HG03196 (cell line): ENCODE results near the gene ADD2.

Source experiments
- ATAC-seq: cut with Tn5 transposase; IDR thresholded peaks from one replicate; pipeline ENCODE4 v1.9.1; 2021; ENCODE audit not compliant: unreplicated experiment

Gene ADD2

GRCh38 chr2:70707706-70708105 is 60.3 kb downstream of the ADD2 start:
- no peak for ATAC-seq

GRCh38 chr2:70706026-70706795 is 61.8 kb downstream of the ADD2 start:
- no peak for ATAC-seq

DNA sequence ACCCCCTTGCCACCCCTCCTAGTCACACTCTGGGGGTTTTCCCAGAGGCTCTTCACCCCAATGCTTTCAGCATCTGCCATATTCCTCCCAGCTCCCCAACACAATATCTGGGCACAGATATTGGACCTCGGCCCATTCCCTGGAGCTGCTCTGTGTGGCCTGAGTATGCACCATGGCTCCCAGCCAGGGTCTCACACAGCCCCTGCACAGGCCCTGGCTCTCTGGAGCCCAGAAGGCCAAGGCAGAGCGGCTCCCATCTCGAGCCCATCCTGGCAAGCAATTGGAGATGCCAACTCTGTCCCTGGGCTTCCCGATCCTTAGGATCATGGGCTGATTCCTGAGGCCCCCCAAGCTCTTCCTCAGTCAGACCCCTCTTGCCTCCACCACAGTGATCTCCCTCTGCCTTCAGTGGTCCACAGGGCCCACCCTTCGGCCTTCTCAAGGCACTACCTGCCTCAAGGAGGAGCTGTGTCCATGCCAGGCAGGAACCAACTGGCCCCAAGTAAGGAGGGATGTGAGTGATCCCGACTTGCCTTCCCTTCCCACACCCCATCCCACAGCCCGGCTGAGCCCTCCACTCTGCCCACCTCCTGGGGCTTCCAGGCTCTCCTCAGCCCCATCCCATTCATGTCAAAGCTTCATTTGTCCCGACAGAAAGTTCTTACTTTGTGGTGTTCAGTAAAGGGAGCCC is 62.7 kb downstream of the ADD2 start:
- no peak for ATAC-seq

DNA sequence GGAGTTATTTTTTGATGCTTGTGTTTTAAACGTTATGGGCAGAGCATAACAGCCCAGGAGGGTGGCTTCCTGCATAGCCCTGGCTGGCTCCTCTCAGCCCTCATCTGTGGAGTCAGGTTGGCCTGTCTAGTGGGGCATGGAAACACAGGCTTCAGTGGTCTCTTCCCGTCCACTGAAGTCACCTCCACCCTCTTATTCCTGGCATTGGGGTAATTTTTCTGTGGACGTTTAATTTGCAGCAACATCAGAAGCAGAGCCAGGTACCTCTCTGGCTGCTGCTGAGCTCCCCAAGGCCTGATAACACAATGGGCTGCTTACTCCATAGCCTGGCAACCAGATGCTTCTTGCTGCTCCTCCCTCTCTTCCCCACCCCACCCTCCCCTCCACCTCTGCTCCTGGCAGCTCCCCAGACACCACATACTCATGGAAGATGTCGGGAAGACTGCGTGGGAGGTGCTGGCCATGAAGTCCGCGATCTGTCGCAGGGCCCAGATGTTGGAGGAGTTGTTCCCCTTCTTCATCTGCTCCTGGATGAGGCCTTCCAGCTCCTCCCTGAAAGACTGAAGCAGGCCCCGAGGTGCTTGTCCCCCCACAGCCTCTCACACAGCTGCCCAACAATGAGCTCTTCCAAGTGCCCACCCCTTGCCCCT is 64.0 kb downstream of the ADD2 start:
- no peak for ATAC-seq

GRCh38 chr2:70702711-70703395 is 65.1 kb downstream of the ADD2 start:
- no peak for ATAC-seq

DNA sequence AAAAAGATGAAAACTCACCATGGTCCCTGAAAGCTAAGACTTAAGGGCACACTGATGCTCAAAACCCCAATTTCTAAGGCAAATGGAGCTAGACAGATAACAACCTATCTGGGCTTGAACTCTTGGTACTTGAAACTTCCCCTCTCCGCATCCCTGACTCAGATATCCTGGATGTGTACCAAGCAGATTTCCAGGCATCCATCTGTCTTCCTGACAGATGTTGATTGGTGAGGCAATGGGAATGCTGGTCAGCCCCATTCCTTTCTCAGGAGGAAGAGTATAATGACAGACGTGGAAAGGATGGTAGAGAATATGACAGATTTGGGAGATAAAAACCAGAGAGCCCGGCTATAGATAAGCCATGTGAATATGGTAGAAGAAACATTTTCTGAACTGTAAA is 69.2 kb downstream of the ADD2 start:
- ATAC-seq: no peak

DNA sequence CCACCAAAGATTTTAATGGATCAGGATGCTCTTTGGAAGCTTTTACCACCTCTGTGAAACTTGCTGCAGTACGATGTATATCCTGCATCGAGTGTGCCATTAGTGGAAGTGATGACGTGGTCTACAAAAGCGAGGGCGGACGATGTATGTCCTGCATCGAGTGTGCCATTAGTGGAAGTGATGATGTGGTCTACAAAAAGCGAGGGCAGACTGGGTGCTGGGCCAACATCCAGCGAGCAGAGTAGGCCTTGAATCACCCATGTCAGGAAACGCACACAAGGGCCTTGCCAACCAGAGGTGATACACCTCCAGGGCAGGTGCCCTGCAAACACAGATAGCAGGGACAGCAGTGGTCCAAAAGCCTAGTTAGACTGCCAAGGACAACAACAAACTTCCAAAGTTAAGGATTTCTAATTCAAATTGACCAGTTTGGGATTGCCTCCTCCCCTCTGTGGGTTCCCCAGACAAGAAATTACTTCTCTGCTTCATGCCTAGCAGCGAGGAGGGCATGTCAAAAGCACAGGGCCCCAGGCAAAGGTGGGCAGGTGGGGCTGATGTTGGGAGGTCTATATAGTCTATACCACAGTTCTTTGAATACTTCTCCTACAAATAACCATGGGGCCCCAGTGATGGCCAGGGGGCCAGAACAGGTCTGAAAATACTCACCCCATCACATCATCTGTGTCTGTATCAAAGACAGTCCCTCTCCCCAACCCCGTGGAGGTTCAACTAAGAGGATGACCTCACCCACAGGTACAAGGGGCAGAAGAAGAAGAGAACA is 70.2 kb downstream of the ADD2 start:
- ATAC-seq: no peak

DNA sequence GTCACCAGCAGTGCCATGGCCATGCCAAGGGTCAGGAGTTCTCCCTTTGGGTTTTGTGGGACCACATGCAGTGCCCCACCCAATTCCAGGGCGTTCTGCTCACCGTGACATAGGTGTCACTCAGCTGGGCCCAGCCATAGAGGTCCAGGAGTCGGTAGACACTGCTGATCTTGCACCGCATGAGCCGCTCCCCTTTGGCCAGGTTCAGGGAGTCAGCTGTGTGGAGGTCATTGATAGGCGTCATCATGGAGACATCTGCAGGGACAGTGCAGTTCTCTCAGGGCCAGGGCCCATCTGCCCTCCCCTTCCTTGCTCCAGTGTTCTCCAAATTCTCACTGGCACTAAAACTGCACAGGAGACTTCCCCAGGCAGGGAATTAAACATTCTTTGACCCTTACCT is 71.9 kb downstream of the ADD2 start:
- no peak for ATAC-seq

- no peak for ATAC-seq
These were observed 75.7 kb downstream of the ADD2 start for GRCh38 chr2:70692256-70692655.

DNA sequence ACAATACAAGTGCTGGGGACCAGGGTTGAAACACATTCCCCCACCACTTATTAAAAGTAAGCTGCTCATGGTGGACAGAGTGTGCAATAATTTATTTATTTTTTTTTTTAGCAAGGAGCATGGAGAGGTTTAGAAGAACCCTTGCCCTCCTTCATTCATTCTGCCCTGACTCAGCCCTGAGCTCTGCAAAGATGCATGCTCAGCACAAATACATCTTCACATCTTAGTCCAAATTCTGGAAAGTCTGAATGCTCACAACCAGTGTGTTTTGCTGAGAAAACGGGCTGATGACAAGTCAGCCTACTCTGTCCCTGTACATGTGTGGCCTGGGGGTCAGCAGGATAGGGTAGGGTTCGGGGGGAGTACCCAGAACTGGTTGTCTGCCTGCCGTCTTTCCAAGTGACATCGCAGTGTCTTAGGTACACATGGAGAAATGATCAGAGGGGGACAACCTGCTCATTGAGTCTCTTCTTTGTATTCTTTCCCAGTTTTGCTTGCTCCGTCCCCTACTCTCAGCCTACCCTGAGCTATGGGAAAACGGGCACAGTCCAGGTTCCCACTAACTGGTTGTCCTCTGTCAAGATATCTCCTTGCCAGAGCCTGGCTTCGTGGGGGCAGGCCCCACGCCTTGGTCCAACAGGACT is 76.4 kb downstream of the ADD2 start:
- ATAC-seq: no peak

- no peak for ATAC-seq
These were observed 77.2 kb downstream of the ADD2 start for GRCh38 chr2:70690846-70691245.

GRCh38 chr2:70688427-70688826 is 79.6 kb downstream of the ADD2 start:
- ATAC-seq: no peak

- ATAC-seq: no peak
These were observed 80.6 kb downstream of the ADD2 start for GRCh38 chr2:70687461-70687795.

DNA sequence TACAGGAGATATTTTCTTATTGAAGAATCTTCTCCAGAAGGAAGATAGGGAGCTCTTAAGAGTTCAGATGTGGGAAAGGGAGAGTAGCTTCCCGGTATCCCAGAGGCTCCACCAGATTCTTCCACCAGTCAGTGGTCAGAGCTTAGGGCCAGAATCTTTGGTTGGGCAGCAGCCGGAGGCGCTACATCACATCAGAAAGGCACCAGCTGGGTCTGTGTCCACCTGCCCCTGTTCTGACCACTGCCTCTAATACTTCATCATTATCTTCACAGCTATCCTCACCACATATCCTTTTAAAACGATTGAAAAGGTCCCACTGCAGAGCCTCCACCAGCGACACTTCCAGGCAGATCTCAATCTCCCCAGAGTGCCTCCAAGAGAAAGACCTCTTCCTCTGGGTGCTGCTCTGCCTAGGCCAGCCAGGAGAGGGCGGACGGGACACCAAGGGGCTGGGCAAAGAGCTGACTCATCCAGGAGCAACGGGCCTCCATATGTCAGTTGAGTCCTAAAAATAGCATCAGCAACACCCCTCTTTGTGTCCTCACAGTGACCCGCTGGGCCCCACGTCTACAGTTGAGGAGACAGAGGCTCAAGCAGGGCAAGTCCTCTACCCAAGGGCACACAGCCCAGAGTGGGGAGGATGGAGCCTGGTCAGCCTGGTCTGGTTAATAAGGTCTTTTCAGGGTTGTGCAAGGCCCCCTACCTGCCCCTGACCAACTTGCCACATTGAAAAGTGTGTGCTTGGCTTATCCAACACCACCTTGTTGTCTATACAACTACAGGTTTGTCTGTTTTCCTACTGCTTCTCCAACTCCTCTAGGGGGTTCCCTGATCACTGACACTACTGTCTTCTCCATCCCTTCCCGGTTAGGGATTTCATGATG is 81.2 kb downstream of the ADD2 start:
- no peak for ATAC-seq

DNA sequence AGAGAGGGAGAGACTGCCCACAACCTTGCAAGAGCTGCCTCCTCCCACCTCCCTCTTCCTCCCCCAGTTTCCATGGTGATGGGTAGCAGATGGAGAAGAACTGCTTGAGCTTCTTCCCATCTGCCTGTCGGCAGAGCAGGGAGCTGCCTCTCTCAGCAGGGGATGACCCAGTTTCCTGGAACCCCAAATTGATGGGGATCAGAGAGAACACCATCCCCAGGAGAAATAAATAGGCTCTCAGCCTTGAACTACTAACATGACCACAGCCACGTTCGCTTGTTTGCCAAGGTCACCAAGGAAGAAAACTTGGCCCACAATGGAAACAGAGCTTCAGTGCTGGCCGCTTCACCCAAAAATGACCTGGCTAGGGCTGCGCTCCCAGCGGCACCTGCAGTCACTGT is 82.2 kb downstream of the ADD2 start:
- no peak for ATAC-seq

DNA sequence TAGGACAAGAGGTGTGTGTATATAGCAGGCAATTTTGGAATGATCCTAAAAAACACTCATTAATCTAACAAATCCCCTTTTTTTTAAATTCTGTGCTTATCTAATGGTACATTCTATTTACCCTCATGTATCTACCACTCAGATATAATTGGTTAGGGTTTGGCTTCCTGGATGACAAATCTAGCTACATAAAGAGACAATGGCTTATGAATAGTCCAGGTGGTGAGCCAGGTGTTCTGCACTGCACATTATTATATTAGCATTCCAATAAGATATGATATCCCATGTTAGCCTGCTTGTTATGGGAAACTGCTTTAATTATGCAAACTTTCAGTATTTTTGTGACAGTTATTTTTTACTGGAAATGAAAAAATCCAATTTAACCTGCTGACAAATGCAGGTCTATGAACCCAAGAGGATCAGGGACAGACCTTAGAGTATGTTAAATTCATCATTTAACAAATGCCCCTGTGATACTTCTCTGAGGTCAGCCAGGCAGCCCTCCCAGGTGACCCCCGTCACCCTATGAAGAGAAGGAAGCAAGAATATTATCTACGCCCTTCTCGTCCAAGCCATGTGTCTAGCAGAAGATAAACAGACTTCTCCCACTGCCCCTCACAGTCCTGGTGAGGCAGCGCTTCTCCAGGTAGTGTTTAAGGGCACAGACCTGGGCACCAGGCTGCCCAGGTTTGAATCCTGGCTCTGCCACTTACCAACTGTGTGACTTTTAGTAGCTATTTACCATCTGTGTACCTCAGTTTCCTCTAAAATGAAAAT is 83.0 kb downstream of the ADD2 start:
- no peak for ATAC-seq

GRCh38 chr2:70683455-70683854 is 84.5 kb downstream of the ADD2 start:
- no peak for ATAC-seq

DNA sequence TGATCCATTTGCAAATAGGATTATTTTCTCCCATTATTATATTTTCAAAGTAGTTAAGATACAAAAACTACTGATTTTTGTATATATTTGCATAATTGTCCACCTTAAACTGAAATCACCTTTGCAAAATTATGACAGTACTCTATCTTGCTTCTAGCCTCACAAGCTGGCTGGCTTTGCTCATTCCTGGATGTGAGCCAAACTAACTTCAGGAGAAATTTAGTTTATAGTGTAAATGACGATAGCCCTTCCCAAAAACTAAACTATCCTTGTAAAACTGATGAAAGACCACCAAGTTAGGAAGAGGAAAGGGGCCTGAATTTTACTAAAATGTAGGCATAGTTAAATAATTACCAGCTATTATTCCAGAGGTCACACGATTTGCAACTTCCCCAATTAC is 87.3 kb downstream of the ADD2 start:
- no peak for ATAC-seq

- ATAC-seq: no peak
These were observed 88.7 kb downstream of the ADD2 start for GRCh38 chr2:70679259-70679658.
